H1 (cell line): ENCODE data around the gene F5. TPM values are rescaled to one million over a fixed set of nuclear protein-coding genes. Genes with fewer than 3 reads are reported as not detected.

Experiments used
- CTCF ChIA-PET: fragments of 300-600 bp; sonication (Branson Sonifier 250); formaldehyde crosslinking; loops from one replicate; lab custom pipeline; 2021; ENCODE audit not compliant: partially characterized antibody; lab: Charles Lee
- POLR2A ChIA-PET: fragments of 300-600 bp; sonication (Branson Sonifier 250); formaldehyde crosslinking; loops from one replicate; lab custom pipeline; 2021; ENCODE audit warnings: inconsistent platforms; ENCODE audit not compliant: partially characterized antibody; lab: Charles Lee
- DNase-seq, 2 experiments: peaks; one replicate each; pipeline versions ENCODE4 v3.0.0 to v3.0.0-alpha.2; 2010 to 2022; ENCODE audit warnings: low spot score in 2 of 2, low read depth in 1 of 2, mixed read lengths in 1 of 2
- FAIRE-seq: peaks from 2 replicates; lab custom pipeline; 2011; peaks lifted over from hg19 to GRCh38; lab: Jason Lieb, UNC
- H2AFZ ChIP-seq: 2 replicates; pipeline ENCODE4 v1.8.1; 2012; ENCODE audit warnings: low read length, inconsistent platforms
- H2AK5ac ChIP-seq: 2 replicates; pipeline ENCODE4 v1.6.1; 2013; ENCODE audit warnings: low read depth, low read length
- H2BK120ac ChIP-seq: replicated peaks from 2 replicates; pipeline ENCODE3; 2013; ENCODE audit warnings: low read depth, low read length, inconsistent platforms
- H2BK12ac ChIP-seq: 2 replicates; pipeline ENCODE4 v1.6.1; 2013; ENCODE audit warnings: low read depth, low read length
- H2BK15ac ChIP-seq: 2 replicates; pipeline ENCODE4 v1.6.1; 2013; ENCODE audit warnings: low read length
- H2BK20ac ChIP-seq: 2 replicates; pipeline ENCODE4 v1.6.1; 2013; ENCODE audit warnings: low read length
- H2BK5ac ChIP-seq: 2 replicates; pipeline ENCODE4 v1.6.1; 2013; ENCODE audit warnings: low read depth, low read length
- H3K14ac ChIP-seq: 2 replicates; pipeline ENCODE4 v1.6.1; 2013; ENCODE audit warnings: inconsistent platforms; ENCODE audit not compliant: insufficient read length
- H3K18ac ChIP-seq: 2 replicates; pipeline ENCODE4 v1.6.1; 2013; ENCODE audit warnings: low read length; ENCODE audit errors: extremely low read depth
- H3K23ac ChIP-seq: 2 replicates; pipeline ENCODE4 v1.6.1; 2013; ENCODE audit warnings: inconsistent platforms; ENCODE audit not compliant: insufficient read length
- H3K23me2 ChIP-seq: 2 replicates; pipeline ENCODE4 v1.6.1; 2013; ENCODE audit warnings: low read depth, low read length
- H3K27ac ChIP-seq: 2 replicates; pipeline ENCODE4 v1.6.1; 2011; ENCODE audit warnings: low read depth, low read length, inconsistent platforms
- H3K27me3 ChIP-seq, 4 experiments: replicated peaks in 1 of 4; 1 replicate in 1 of 4; 2 replicates in 3 of 4; pipeline versions ENCODE4 v1.6.1 to v1.8.1; 2011 to 2013; ENCODE audit warnings: low read length in 3 of 4, mild to moderate bottlenecking in 3 of 4, inconsistent platforms in 2 of 4, mixed read lengths in 2 of 4, moderate library complexity in 1 of 4; ENCODE audit not compliant: control insufficient read depth in 3 of 4, insufficient read depth in 3 of 4; ENCODE audit errors: extremely low read depth in 1 of 4
- H3K36me3 ChIP-seq, 4 experiments: 2 replicates each; pipeline versions ENCODE4 v1.6.1 to v1.8.1; 2011 to 2013; ENCODE audit warnings: mild to moderate bottlenecking in 4 of 4, low read length in 3 of 4, moderate library complexity in 2 of 4, control low read depth in 1 of 4, inconsistent platforms in 1 of 4; ENCODE audit not compliant: insufficient read depth in 4 of 4, control insufficient read depth in 2 of 4
- H3K4ac ChIP-seq: replicated peaks from 2 replicates; pipeline ENCODE3; 2013; ENCODE audit warnings: low read length, low read depth, mixed read lengths, inconsistent platforms; ENCODE audit not compliant: insufficient read length
- H3K4me1 ChIP-seq, 4 experiments: replicated peaks in 1 of 4; 1 replicate in 1 of 4; 2 replicates in 3 of 4; pipeline versions ENCODE4 v1.6.1 to v1.8.1; 2011 to 2013; ENCODE audit warnings: low read length in 3 of 4, inconsistent platforms in 2 of 4, mixed read lengths in 1 of 4; ENCODE audit not compliant: insufficient read depth in 4 of 4, control insufficient read depth in 3 of 4
- H3K4me2 ChIP-seq, 2 experiments: 2 replicates each; pipeline versions ENCODE4 v1.6.1 to v1.8.1; 2011 to 2013; ENCODE audit warnings: low read depth in 2 of 2, low read length in 2 of 2, control low read depth in 1 of 2, inconsistent platforms in 1 of 2, mild to moderate bottlenecking in 1 of 2; ENCODE audit not compliant: insufficient read depth in 1 of 2
- H3K4me3 ChIP-seq, 4 experiments: fragments of 200-600, 300-600 bp in 1 of 4; sonication (generic), shearing (Covaris generic), sonication (Bioruptor Twin) in 1 of 4; 2 replicates each; pipeline versions ENCODE4 v1.5.1 to v1.8.1; 2011 to 2016; ENCODE audit warnings: low read length in 4 of 4, low read depth in 3 of 4, control low read depth in 2 of 4, inconsistent platforms in 2 of 4, mild to moderate bottlenecking in 2 of 4, mixed read lengths in 1 of 4, moderate library complexity in 1 of 4; ENCODE audit not compliant: insufficient read depth in 2 of 4; ENCODE audit errors: extremely low read depth in 1 of 4
- H3K56ac ChIP-seq: replicated peaks from 2 replicates; pipeline ENCODE3; 2013; ENCODE audit warnings: low read depth, mild to moderate bottlenecking, mixed read lengths, low read length, inconsistent platforms; ENCODE audit not compliant: insufficient read length
- H3K79me1 ChIP-seq: 2 replicates; pipeline ENCODE4 v1.6.1; 2013; ENCODE audit warnings: low read depth, low read length, control low read depth
- H3K79me2 ChIP-seq, 2 experiments: 2 replicates each; pipeline versions ENCODE4 v1.6.1 to v1.8.1; 2012 to 2013; ENCODE audit warnings: low read length in 2 of 2, mild to moderate bottlenecking in 2 of 2, inconsistent platforms in 1 of 2; ENCODE audit not compliant: insufficient read depth in 2 of 2, control insufficient read depth in 1 of 2
- H3K9ac ChIP-seq, 4 experiments: replicated peaks in 1 of 4; 1 replicate in 1 of 4; 2 replicates in 3 of 4; pipeline versions ENCODE4 v1.6.1 to v1.8.1; 2011 to 2013; ENCODE audit warnings: low read depth in 3 of 4, low read length in 3 of 4, control low read depth in 2 of 4, mild to moderate bottlenecking in 2 of 4, moderate library complexity in 2 of 4, inconsistent platforms in 1 of 4; ENCODE audit errors: extremely low read depth in 1 of 4
- H3K9me3 ChIP-seq, 2 experiments: 2 replicates each; pipeline versions ENCODE4 v1.6.1 to v1.8.1; 2012 to 2013; ENCODE audit warnings: mild to moderate bottlenecking in 2 of 2, moderate library complexity in 2 of 2, control low read depth in 1 of 2, inconsistent platforms in 1 of 2, low read depth in 1 of 2, low read length in 1 of 2, mixed read lengths in 1 of 2; ENCODE audit not compliant: insufficient read depth in 2 of 2
- H4K20me1 ChIP-seq, 2 experiments: replicated peaks in 1 of 2; 2 replicates each; pipeline versions ENCODE3 to v1.8.1; 2011 to 2013; ENCODE audit warnings: inconsistent platforms in 2 of 2, low read length in 2 of 2, mild to moderate bottlenecking in 1 of 2; ENCODE audit not compliant: insufficient read depth in 2 of 2, control insufficient read depth in 1 of 2
- H4K5ac ChIP-seq: 2 replicates; pipeline ENCODE4 v1.6.1; 2013; ENCODE audit warnings: low read length, low read depth, mixed read lengths, inconsistent platforms; ENCODE audit not compliant: insufficient read length
- H4K8ac ChIP-seq: 2 replicates; pipeline ENCODE4 v1.8.0; 2013; ENCODE audit warnings: mild to moderate bottlenecking, moderate library complexity, low read length, inconsistent platforms; ENCODE audit not compliant: insufficient read depth; ENCODE audit errors: extremely low read depth
- H4K91ac ChIP-seq: replicated peaks from 2 replicates; pipeline ENCODE3; 2013; ENCODE audit warnings: low read length, mixed read lengths, inconsistent platforms; ENCODE audit not compliant: insufficient read length
- BACH1 ChIP-seq: IDR thresholded peaks from 2 replicates; pipeline ENCODE4 v1.6.1; 2012; ENCODE audit warnings: low read length, improper control_type of control experiment
- E2F6 ChIP-seq: IDR thresholded peaks from 2 replicates; pipeline ENCODE4 v1.6.1; 2012; ENCODE audit warnings: inconsistent platforms
- FOSL1 ChIP-seq: IDR thresholded peaks from 2 replicates; pipeline ENCODE4 v1.6.1; 2011; ENCODE audit warnings: mild to moderate bottlenecking, low read depth, low read length, moderate library complexity; ENCODE audit not compliant: insufficient read depth
- HDAC2 ChIP-seq, 2 experiments: fragments of 300-600 bp in 1 of 2; sonication (generic) in 1 of 2; IDR thresholded peaks; 2 replicates each; pipeline ENCODE4 v1.6.1; 2011 to 2012; ENCODE audit warnings: low read depth in 2 of 2, low read length in 2 of 2, mild to moderate bottlenecking in 2 of 2, moderate library complexity in 2 of 2, borderline replicate concordance in 1 of 2, inconsistent platforms in 1 of 2
- HDAC6 ChIP-seq: IDR thresholded peaks from one replicate; pipeline ENCODE4 v1.7.1; 2012; ENCODE audit warnings: low read depth, mild to moderate bottlenecking, inconsistent platforms, low read length, moderate library complexity
- JUN ChIP-seq: IDR thresholded peaks from 2 replicates; pipeline ENCODE4 v1.6.1; 2011; ENCODE audit warnings: low read depth, mild to moderate bottlenecking, improper control_type of control experiment, low read length
- KDM4A ChIP-seq: IDR thresholded peaks from one replicate; pipeline ENCODE4 v1.7.1; 2012; ENCODE audit warnings: low read depth, mild to moderate bottlenecking, moderate library complexity, low read length, inconsistent platforms; ENCODE audit not compliant: severe bottlenecking
- MAX ChIP-seq: IDR thresholded peaks from 2 replicates; pipeline ENCODE4 v1.6.1; 2012; ENCODE audit warnings: inconsistent platforms
- NRF1 ChIP-seq: IDR thresholded peaks from 2 replicates; pipeline ENCODE4 v1.6.1; 2011; ENCODE audit warnings: mild to moderate bottlenecking, low read depth, low read length, improper control_type of control experiment
- RNF2 ChIP-seq: fragments of 200-900, 300-1000 bp; sonication (generic); IDR thresholded peaks from 2 replicates; pipeline ENCODE4 v1.7.1; 2016; ENCODE audit warnings: borderline replicate concordance, low read depth, mild to moderate bottlenecking, antibody characterized with exemption, low read length; ENCODE audit not compliant: poor library complexity, severe bottlenecking; ENCODE audit errors: missing control alignments
- SP1 ChIP-seq: IDR thresholded peaks from 2 replicates; pipeline ENCODE4 v1.6.1; 2011; ENCODE audit warnings: low read depth, low read length
- SP2 ChIP-seq: IDR thresholded peaks from 2 replicates; pipeline ENCODE4 v1.6.1; 2012; ENCODE audit warnings: mild to moderate bottlenecking, low read length, inconsistent platforms
- SP4 ChIP-seq: IDR thresholded peaks from 2 replicates; pipeline ENCODE4 v1.6.1; 2012; ENCODE audit warnings: low read length, inconsistent platforms
- WGBS, 2 experiments: shearing (Covaris generic) in 1 of 2; methylation state at CpG; one replicate each; pipeline versions ENCODE4 v1.1.6 to v1.1.7; 2013 to 2015; ENCODE audit warnings: low lambda C conversion rate in 2 of 2, mixed read lengths in 2 of 2, inconsistent platforms in 1 of 2, low coverage in 1 of 2, missing lambda C conversion rate in 1 of 2; ENCODE audit not compliant: insufficient replicate concordance in 2 of 2, insufficient coverage in 1 of 2, insufficient read length in 1 of 2; ENCODE audit errors: extremely low coverage in 1 of 2, missing lambda C conversion rate in 1 of 2; 5-methylcytosine and 5-hydroxymethylcytosine counted together
- polyA plus RNA-seq, 7 experiments: library from polyadenylated mRNA; depleted of rRNA in 3 of 7; stranded (reverse) in 5 of 7; unstranded in 2 of 7; fragments of >200 nt in 5 of 7; fragments of 200-250 nt in 2 of 7; gene quantifications; 1 replicate in 5 of 7; 2 replicates in 1 of 7; 4 replicates in 1 of 7; pipeline versions ENCODE4 v1.2.1 to v1.2.3, GENCODE V29; 2011 to 2013; ENCODE audit warnings: missing spikeins in 2 of 7, mixed read lengths in 2 of 7
- total RNA-seq: library from RNA; stranded (reverse); fragmentation: NEBNext Ultra II Directional; extraction: Animal tissue kit (Norgen Biotek cat#: 25700); gene quantifications from 2 replicates; pipeline ENCODE4 v1.2.1, GENCODE V29; 2021

The F5 gene
- total and polyA plus RNA-seq, 2 of the 8 experiments (the other 6 are each of a cell fraction or from before 2014, with no cell fraction given): 0.04 to 0.06 TPM

- no peak overlapping the region for H3K14ac ChIP-seq
- no peak overlapping the region for H3K4me2 ChIP-seq
- DNase-seq (no peak), FAIRE-seq (no peak)
- H3K9ac ChIP-seq: no peak overlapping the region
- H3K79me2 ChIP-seq: no peaks in the 10 kb centered on the region
- no peaks in the 10 kb centered on the region for H3K23me2 ChIP-seq
- H4K8ac ChIP-seq: no peak overlapping the region
- H3K4ac ChIP-seq: no peak overlapping the region
- no peaks in the 10 kb centered on the region for H3K4me1 ChIP-seq
- POLR2A ChIA-PET: interaction anchor here (1.4 kb wide), 1 partner anchor 59 kb away, joined by 3 read pairs; the partner anchor contains the start of gene SLC19A2
- no peak overlapping the region for H3K27ac ChIP-seq
- H2BK20ac ChIP-seq: no peak overlapping the region
- no peak overlapping the region for H2AK5ac ChIP-seq
- H2AFZ ChIP-seq: no peak overlapping the region
- H2BK5ac ChIP-seq: no peak overlapping the region
- H2BK15ac ChIP-seq: no peak overlapping the region
- H3K27me3 ChIP-seq: no peaks in the 10 kb centered on the region
- no peaks in the 10 kb centered on the region for H3K9me3 ChIP-seq
- H3K36me3 ChIP-seq: no peaks in the 10 kb centered on the region
- H4K20me1 ChIP-seq: no peaks in the 10 kb centered on the region
- H4K5ac ChIP-seq: no peak overlapping the region
- no peak overlapping the region for H2BK120ac ChIP-seq
- no peak overlapping the region for H2BK12ac ChIP-seq
- CTCF ChIA-PET: interaction anchor here (0.6 to 5.9 kb wide), 13 partner anchors 10 to 942 kb away, joined by 3 to 37 read pairs (median 6); partner anchors contain the start of gene CCDC181
- no peak overlapping the region for H3K18ac ChIP-seq
- no peak overlapping the region for H3K23ac ChIP-seq
- no peak overlapping the region for H3K4me3 ChIP-seq
- H4K91ac ChIP-seq: no peak overlapping the region
- WGBS, 2 experiments: 88% methylated on average over 2 of the region's 2 CpGs; no CpG with 5 or more reads in 1 of the 2 experiments
- H3K79me1 ChIP-seq: no peaks in the 10 kb centered on the region
- H3K56ac ChIP-seq: no peak overlapping the region
- TF ChIP-seq SP2 (no peak), BACH1 (no peak), HDAC6 (no peak), SP4 (no peak), NRF1 (no peak), RNF2 (no peak), E2F6 (no peak), JUN (no peak), SP1 (no peak), HDAC2 (IDR thresholded peaks at IDR 0.05; ENCODE audit: borderline replicate concordance in 1 of 2, low read depth in 2 of 2, low read length in 2 of 2) (no peak), KDM4A (no peak), FOSL1 (no peak), MAX (no peak)
Observed at GRCh38 chr1:169545472-169545871, 40.8 kb downstream of the F5 start.
